Left renal pelvis (tissue), 4 donors: ENCODE data around the gene BUD31. TPM values are rescaled to one million over a fixed set of nuclear protein-coding genes. Genes with fewer than 3 reads are reported as not detected.
"Not testable (repeated sequence)": the region's sequence is repeated elsewhere in the genome, so short reads cannot be mapped to it uniquely, and the experiment has no call there.

Source experiments
- DNase-seq, 4 donors: peaks; one replicate each; pipeline ENCODE4 v3.0.0-alpha.2; 2013; ENCODE audit warnings: low read depth in 4 of 4, low spot score in 3 of 4
- polyA plus RNA-seq, 4 donors: library from polyadenylated mRNA; unstranded; fragments of 120-200 nt; gene quantifications; one replicate each; pipeline ENCODE4 v1.2.1, GENCODE V29; 2013; ENCODE audit not compliant: insufficient read length in 4 of 4

The BUD31 gene
- polyA plus RNA-seq, 4 donors: 94.8 to 124 (median 108) TPM

DNA sequence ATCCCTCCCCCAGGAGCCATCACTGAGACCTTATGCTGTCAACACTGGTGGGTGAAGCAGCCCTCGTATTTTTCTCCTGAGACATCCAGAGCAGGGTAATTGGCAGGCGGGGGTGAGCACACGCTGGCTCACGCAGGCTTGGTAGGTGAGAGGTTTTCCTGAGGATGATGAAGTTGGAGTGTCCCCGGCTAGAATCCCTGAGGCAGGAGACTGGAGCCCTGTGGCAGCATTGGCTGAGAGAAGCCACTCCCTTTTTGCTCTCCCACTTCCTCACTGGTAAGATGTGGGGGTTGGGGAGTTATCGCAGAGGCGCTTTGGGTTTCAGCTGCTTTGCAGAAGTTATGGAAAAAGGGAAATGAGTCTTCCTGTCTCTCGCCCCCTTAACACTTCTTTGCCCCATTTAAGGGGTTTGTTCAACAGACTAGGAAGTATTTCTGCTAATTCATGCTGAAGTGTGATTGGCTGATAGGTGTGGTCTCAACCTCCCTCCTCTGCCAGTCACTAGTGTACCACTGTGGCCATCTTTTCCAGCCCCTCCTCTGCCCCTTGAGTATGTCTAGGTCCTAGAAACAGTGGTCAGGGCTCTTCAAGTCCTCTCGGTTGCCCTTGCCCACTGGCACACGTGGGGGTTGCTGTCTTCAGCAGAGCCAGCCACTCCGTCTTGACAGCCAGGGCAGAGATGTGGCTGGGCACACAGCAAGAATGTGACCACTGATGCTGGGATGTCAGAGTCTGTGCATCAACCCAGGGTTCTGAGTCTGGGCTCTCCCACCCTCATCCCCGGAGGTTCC is 28.5 kb upstream of the BUD31 start:
- DNase-seq: no peak

DNA sequence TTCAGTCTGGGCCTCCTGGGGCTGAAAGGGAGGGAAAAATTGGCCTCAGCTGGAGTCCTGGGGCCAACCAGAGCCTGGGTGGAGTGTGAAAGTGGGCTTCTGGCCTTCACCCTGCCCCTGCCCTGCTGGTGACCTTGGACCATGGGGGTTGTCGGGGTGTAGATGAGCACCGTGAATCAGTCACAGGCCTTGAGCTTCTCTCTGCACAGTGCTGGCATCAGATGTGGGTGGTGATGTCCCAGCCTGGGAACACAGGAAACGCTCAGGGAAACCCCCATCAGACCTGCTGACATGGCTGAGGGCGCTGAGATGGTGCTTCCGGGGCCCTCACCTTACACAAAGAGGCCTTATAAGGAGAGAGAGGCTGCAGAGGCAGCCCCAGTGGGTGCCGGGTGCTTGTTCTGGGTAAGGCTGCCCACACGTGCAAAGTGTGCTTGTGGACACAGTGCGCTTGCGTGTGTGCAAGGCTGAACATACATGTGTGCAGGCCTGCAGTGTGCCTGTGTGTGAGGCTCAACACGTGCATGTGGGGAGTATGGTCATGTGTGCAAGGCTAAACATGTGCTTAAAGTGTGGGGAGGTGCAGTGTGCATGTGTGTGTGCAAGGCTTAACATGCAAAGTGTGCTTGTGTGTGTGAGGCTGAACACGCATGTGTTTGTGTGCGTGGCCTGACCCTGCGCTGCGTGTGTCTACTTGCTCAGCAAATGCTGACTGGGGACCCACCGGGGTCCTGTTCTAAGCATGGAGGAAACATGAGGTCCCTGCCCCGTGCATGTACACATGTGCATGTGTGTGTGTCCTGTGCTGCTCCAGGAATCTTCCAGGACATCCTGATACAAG is 27.7 kb upstream of the BUD31 start:
- DNase-seq: no peak

DNA sequence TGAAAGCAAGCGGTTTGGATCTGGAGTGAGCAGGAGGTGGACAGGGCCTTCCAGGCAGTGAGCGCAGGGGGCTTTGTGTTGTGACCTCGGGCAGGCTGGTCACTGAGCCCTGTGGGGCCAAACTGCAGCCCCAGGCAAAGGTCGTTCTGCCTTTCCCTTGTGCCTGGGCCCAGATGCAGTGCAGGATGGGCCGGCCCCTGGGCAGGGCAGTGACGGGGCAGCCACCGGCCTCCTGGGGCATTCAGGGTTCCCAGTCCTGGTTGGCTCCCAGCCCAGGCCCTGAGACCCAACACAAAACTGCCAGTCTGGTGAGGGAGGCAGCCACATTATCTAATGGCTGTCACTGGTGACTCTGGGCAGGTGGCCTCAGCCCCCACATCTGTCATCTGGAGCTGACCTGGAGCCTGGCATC is 27.1 kb upstream of the BUD31 start:
- no peak for DNase-seq

DNA sequence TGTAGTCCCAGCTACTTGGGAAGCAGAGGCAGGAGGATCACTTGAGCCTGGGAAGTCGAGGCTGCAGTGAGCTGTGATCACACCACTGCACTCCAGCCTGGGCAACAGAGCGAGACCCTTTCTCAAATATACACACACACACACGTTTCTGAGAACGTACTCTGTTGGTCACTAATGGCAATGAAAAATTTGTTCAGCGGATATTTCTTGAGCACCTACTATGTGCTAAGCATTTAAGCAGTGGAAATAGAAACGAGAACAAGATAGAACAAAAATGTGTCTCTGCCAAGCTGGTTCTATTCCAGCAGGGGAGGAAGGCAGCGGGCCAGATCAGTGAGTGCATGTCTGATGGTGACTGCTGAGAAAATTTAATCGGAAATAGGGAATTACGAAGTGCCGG is 25.6 kb upstream of the BUD31 start:
- DNase-seq: no peak

DNA sequence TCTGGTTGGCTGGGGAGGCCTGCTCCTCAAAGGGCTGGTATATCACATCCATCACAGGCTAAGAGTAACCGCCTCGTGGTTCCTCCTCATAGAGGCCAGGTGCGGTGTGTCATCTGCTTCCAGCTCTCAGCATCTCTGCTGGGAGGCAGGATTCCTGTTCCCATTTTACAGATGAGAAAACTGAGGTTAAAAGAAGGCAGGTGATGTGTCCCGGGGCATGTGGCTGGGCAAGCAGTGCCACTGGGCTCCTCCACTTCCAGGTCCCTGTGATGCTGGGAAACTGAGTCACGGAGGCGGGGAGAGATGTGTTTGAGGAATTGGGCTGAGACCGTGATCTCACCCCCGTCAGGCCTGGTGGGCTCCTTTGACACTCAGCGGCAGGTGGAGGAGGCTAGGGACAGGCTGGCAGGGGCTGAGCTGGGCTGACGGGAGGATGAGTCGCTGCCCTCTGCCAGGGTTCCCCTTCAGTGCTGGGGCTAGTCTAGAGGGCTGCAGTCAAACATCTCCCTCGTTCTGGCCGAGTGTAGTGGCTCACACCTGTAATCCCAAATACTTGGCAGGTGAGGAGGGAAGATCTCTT is 24.9 kb upstream of the BUD31 start:
- no peak for DNase-seq

DNA sequence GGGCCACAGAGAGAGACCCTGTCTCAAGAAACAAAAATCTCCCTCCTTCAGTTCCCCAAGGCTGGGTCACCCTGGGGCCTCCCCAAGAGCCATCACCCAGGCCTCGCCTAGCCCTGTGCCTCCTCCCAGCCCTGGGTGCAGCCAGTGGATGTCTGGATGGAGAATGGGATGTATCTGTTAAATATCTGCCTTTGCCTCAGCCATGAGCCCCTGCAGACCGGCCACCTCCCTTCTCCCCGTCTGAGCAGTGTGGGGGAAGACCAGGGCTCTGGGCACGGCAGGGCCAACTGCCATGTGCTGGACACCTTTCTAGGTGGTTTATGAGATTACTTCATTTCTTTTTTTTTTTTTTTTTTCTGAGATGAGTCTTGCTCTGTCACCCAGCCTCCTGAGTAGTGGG is 24.2 kb upstream of the BUD31 start:
- DNase-seq: no peak

DNA sequence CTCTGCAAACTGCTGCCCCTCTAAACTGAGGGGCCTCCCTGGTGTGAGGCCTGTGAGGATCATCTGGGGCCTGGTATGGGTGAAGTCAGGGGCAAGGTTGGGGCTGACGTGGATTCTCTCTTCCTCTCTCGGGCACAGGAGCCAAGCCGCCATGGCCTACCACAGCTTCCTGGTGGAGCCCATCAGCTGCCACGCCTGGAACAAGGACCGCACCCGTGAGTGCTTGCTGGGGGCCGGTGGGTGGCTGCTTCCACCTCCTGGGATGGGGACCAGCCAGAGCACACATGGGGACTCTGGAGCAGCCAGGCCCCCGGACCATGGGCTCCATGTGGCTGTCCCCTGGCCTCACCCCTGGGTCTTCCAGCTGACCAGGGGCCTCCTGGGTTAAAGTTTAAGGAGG is 23.2 kb upstream of the BUD31 start:
- DNase-seq: no peak

DNA sequence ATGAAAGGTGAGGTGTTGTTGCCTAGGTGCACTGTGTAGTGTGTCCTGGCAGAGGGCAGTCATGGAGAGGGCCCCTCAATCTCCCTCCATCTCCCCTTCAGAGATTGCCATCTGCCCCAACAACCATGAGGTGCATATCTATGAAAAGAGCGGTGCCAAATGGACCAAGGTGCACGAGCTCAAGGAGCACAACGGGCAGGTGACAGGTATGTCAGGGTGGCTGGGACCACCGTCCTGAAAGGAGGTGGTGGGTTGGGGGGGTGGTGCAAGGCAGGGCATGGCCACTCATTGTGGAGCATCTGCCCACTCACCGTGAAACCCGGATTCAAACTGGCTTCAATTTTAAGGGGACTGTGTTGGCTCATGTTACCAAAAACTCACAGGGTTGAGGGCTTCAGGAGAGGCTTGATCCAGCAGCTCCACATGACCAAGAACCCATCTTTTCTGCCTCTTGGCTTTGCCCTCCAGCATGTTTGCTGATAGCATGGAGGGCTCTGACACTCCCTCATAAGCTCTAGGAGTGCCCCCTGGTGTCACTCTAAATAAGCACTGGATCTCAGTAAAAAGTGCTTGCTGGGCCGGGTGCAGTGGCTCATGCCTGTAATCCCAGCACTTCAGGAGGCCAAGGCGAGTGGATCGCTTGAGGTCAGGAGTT is 22.1 kb upstream of the BUD31 start:
- DNase-seq: no peak

DNA sequence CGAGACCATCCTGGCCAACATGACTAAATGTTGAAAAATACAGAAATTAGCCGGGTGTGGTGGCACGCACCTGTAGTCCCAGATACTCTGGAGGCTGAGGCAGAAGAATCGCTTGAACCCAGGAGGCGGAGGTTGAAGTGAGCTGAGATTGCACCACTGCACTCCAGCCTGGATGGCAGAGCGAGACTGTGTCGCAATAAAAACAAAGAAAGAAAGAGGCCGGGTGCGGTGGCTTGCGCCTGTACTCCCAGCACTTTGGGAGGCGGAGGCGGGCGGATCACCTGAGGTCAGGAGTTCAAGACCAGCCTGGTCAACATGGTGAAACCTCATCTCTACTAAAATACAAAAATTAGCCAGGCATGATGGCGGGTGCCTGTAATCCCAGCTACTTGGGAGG is 21.5 kb upstream of the BUD31 start:
- not testable (repeated sequence) for DNase-seq

DNA sequence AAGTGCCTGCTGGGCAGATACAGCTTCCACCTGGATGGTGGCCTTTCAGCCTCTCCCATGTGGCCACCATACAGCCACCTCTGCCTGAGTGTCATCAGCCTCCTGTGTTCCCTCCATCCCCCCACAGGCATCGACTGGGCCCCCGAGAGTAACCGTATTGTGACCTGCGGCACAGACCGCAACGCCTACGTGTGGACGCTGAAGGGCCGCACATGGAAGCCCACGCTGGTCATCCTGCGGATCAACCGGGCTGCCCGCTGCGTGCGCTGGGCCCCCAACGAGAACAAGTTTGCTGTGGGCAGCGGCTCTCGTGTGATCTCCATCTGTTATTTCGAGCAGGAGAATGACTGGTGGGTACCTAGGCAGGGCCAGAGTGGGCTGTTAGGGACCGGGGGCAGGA is 20.9 kb upstream of the BUD31 start:
- no peak for DNase-seq

DNA sequence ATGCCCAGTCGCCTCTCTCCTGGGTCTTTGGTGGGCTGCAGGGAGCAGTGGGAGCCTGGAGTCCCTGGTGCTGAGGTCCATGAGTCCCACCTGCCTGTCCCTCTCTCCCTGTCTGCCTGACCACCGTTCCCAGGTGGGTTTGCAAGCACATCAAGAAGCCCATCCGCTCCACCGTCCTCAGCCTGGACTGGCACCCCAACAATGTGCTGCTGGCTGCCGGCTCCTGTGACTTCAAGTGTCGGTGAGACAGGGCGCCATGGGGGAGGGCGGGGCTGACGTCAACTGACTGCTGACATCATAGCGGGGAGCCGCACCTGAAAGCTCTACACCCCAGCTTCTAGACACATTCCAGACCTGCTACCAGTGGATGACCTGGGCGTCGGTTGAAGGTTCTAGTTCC is 19.0 kb upstream of the BUD31 start:
- no peak for DNase-seq

DNA sequence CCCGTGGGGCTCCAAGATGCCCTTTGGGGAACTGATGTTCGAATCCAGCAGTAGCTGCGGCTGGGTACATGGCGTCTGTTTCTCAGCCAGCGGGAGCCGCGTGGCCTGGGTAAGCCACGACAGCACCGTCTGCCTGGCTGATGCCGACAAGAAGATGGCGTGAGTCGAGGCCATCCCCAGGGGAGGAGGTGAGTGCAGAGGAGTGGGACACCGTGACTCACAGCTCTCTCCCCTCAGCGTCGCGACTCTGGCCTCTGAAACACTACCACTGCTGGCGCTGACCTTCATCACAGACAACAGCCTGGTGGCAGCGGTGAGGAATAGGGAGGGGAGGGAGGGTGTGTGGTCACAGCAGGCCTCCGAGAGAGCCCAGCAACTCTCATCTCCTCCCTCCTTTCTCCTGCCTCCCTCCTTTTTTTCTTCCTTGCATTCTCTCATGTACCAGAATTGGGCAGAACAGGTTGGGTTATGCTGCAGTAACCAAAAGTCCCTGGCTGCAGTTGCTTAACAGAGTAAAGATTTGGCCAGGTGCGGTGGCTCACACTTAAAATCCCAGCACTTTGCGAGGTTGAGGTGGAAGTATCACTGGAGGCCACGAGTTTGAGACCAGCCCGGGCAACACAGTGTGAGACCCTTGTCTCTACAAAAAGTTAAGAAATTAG is 17.7 kb upstream of the BUD31 start:
- no peak for DNase-seq

DNA sequence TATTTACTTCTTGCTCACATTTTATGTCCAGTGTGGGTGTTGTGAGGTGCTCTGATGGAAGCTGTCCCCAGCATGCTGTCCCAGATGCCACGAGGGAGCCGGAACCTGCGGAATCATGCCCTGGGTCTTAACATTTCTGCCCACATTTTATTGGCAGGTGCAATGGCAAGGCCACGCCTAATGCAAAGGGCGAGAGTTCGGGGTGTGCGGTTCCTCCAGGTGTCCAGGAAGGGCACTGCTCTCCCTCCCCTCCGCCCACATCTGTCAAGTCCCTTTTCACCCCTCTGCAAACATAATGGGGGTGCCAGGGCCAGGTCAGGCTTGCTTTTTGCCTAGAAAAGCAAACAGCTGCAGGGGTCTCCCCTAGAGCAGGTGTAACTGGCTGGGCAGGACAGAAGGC is 16.7 kb upstream of the BUD31 start:
- DNase-seq: no peak

DNA sequence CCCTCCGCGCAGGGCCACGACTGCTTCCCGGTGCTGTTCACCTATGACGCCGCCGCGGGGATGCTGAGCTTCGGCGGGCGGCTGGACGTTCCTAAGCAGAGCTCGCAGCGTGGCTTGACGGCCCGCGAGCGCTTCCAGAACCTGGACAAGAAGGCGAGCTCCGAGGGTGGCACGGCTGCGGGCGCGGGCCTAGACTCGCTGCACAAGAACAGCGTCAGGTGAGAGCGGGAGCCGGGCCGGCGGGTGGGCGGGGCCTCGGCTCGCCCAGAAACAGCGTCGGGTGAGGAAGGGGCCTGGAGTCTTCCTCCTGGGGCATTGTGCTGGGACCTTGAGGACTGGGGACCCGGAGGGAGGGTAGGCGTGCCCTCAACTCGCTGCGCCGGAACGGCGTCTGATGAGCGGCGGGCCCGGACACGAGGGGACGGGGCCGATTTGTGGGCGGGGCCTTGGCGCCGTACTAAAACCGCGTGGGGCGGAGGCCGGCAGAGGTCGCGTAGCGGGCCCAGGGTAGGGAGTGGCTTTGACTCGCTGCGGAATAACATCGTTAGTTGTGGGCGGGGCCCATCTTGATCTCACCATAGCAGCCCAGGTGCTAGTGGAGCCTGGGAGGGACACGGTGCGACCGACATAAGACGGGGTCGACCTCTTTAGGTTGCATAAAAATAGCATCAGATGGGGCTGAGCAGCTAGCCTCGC is 16.0 kb upstream of the BUD31 start:
- DNase-seq: no peak

DNA sequence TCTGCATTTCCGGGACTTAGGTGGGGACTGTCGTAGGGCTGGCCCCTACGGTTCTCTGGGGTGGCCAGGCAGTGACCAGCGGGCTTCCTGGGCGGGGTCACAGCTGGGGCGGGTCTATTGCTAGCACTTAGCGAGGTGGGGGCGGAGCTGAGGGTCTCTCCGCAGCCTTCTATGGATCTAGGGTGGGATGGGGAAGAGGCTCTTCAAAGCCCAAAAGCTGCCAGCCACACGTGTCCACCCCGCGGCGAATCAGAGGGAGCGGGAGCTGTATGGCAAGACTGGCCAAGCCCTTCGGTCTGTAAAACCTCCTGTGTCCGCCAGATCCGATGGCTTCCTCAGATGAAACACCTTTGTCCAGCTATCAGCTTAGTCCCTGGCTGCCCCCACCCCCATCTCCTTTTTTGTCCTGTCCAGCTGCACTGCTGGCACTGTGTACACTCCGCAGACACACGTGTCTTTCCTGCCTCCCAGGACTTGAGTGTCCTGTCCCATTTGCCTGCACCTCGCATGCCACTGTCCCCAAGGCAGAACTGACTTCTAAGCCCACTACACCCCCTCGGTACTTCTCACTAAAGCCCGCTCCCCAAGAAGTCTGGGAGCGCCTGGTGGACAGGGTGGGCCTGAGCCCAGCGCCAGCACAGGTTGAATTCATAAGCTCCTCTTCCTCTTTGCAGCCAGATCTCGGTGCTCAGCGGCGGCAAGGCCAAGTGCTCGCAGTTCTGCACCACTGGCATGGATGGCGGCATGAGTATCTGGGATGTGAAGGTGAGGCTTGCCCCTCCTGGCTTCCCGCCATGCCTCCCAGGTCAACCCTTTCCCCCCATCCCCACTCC is 15.2 kb upstream of the BUD31 start:
- DNase-seq: no peak

DNA sequence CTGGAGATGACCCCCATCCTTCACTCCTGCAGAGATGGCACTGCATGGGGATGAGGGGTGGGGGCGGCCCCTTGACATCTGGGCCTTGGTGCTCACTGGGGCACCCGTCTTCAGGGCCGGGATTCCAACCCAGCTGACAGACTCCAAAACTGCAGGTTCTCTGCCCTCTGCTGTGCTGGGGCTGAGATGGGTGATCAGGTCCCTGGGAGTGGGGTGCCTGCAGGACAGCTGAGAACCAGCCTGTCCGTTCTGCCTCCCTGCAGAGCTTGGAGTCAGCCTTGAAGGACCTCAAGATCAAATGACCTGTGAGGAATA is 14.6 kb upstream of the BUD31 start:
- DNase-seq: no peak

DNA sequence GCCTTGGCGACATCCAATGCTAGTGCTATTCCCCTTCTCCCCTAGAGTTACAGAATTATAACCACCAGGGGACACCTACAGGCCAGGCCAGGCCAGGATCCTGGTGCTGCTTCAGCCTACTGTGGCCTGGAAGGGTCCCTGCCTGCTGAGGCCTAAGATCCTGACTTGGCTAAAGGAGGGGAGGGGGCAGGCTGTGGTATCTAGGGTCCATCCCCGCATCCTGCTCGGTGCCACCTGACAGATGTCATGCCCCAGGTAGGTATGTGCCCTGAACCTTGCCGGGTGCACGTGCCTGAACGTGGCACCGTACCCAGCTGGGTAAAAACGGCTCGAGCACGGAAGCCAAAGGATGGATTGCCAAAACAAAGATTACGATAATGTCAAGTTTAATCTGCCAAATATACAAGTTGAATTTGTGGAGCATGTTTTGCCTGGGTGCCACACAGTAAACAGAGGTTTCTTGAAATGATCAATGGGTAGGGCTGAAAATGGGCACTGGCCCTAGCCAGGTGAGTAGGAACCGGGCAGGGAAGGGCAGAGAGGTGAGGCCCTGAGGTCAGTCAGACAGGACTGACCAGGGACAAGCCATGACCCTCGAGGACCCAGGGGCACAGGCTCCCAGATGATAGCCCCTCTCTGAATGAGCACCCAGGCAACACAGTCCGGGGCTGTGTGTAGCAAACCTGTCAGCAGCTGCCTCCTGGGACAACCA is 13.0 kb upstream of the BUD31 start:
- no peak for DNase-seq

DNA sequence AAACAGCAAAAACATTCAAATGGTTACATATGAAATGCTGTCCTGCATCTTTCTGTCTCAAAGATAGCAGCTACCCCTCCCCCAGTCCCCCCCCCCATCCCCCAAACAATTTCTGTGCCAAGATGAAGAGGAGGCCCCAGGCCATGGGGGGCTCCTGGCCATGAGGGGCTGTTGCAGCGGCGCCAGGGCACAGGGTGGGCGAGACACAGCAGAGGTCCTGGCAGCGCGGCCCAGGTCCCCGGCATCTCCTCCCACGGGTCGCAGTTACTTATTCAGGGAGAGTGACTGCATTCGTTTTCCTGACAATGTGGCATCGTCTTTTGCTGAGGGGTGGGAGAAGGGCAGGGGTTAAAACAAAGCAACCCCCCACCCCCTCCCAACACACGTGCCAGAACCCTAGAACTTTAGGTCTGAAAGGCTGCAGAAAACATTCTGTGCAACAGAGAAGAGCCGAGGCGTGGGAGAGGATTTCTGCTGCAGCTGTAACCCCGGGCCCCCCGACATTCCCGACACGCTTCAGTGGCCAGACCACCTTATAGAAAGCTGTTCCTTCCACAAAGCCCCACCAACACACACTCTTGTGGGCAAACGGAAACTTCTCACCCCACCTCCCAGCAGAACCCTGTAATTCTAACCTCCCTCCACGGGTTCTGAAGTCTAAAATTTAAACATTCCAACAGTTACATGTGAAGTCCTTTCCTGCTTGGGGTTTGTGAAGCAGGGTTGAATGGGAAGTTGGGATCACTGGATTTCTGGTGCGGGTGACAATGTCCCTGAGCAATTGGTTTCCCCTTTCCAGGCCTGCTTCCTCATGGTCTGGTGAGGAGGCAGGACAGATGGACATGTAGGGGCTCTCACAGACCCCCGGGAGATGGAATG is 12.1 kb upstream of the BUD31 start:
- no peak for DNase-seq
